GM10248 (cell line): Measurements from ENCODE around the gene EPHB3.

Experiments
- CTCF ChIA-PET: fragments of 300-600 bp; sonication (Branson Sonifier 250); formaldehyde crosslinking; extraction: SDS; loops from one replicate; lab custom pipeline; 2021; ENCODE audit warnings: antibody characterized with exemption; lab: Yijun Ruan, JAX
- POLR2A ChIA-PET: fragments of 350-650 bp; sonication (Branson Sonifier 250); formaldehyde crosslinking; extraction: SDS; loops from one replicate; lab custom pipeline; 2020; ENCODE audit warnings: antibody characterized with exemption; lab: Yijun Ruan, JAX
- DNase-seq: peaks from one replicate; pipeline ENCODE4 v3.0.0; 2012; ENCODE audit errors: extremely low spot score
- CTCF ChIP-seq: IDR thresholded peaks from 2 replicates; pipeline ENCODE4 v1.5.1; 2012; ENCODE audit warnings: mild to moderate bottlenecking, low read depth; ENCODE audit errors: extremely low read depth, missing control alignments, control extremely low read depth

EPHB3 gene

GRCh38 chr3:184570035-184570434 is 8.4 kb downstream of the EPHB3 start:
- TF ChIP-seq CTCF = no peak
- DNase-seq = no peak
- CTCF ChIA-PET = interaction anchor here (0.9 kb wide), 1 partner anchor 9 kb away, joined by 3 read pairs; the partner anchor contains the start of gene EPHB3
- POLR2A ChIA-PET = no interaction called here

- DNase-seq = no peak
- TF ChIP-seq CTCF = no peak
- ChIA-PET CTCF (interaction anchor here (0.9 kb wide), 1 partner anchor 9 kb away, joined by 3 read pairs; the partner anchor contains the start of gene EPHB3), POLR2A (no interaction called here)
Observed at GRCh38 chr3:184570489-184570888, 8.9 kb downstream of the EPHB3 start.

GRCh38 chr3:184571750-184572377 is 10.3 kb downstream of the EPHB3 start:
- POLR2A ChIA-PET = no interaction called here
- CTCF ChIA-PET = interaction anchor here (1.1 to 1.2 kb wide), 2 partner anchors 30 to 31 kb away, joined by 3 read pairs; no protein-coding TSS in a partner anchor
- DNase-seq = no peak
- no peak for TF ChIP-seq CTCF

GRCh38 chr3:184572633-184573270 is 11.2 kb downstream of the EPHB3 start:
- ChIA-PET POLR2A (no interaction called here), CTCF (interaction anchor here (1.1 to 1.2 kb wide), 2 partner anchors 30 to 31 kb away, joined by 3 read pairs; no protein-coding TSS in a partner anchor)
- no peak for DNase-seq
- TF ChIP-seq CTCF = no peak

- ChIA-PET POLR2A (no interaction called here), CTCF (interaction anchor here (1.3 to 3.7 kb wide), 2 partner anchors 13 to 210 kb away, joined by 3 to 22 read pairs; partner anchors contain the start of gene EPHB3)
- no peak for TF ChIP-seq CTCF
- no peak for DNase-seq
Observed at GRCh38 chr3:184574515-184575417, 13.2 kb downstream of the EPHB3 start.

GRCh38 chr3:184575701-184576100 is 14.1 kb downstream of the EPHB3 start:
- no peak for TF ChIP-seq CTCF
- no peak for DNase-seq
- POLR2A ChIA-PET = interaction anchor here (0.6 kb wide), 1 partner anchor 36 kb away, joined by 5 read pairs; no protein-coding TSS in a partner anchor
- CTCF ChIA-PET = interaction anchor here (3.7 kb wide), 1 partner anchor 14 kb away, joined by 22 read pairs; the partner anchor contains the start of gene EPHB3
